Ecto neural progenitor cell (in vitro differentiated cells): ENCODE results near the gene SYTL3.

Source experiments
- DNase-seq: peaks from one replicate; pipeline ENCODE4 v3.0.0-alpha.2; 2018; ENCODE audit warnings: low spot score

The SYTL3 gene

DNA sequence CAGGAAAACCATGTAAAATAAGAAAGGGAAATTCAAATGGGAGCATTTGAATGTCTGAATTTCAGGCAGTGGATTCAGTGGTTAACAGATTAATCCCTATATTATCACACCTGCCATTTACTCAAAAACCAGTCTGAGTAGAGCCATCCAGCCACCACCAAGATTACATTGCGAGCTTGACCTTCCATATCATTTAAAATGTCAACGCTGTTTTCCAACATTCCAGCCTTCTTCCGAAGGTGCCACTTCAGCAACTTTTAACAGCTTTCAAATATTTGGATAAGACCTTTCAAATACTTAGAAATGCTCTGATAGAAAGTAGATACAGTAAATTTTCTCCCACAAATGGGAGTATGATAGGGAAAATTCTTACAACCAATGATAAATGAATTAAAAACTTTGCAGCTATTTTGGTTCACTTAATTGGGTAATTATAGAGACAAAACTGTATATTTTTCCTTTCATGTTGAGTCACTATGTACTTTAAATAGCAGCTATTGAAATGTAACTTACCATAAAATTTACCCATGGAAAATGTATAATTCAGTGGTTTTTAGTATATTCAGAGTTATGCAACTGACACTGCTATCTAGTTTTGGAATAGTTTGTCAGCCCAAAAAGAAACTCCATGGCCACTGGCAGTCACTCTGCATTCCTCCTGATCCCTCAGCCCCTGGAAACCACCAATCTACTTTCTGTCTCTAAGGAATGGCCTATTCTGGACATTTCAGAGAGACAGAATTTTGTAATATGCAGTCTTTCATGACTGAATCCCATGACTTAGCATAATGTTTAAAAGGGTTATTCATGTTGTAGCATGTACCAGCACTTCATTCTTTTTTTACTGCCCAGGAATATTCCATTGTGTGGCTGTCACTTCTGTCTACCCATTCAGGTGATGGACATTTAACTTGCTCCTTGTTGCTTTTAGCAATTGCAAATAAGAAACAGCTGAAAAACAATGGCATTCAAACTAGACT, 147.8 kb downstream of the SYTL3 start:
- DNase-seq = no peak

GRCh38 chr6:158798311-158798710, 148.5 kb downstream of the SYTL3 start:
- DNase-seq = no peak

- DNase-seq = no peak
These were observed 149.4 kb downstream of the SYTL3 start for GRCh38 chr6:158799051-158799792.

DNA sequence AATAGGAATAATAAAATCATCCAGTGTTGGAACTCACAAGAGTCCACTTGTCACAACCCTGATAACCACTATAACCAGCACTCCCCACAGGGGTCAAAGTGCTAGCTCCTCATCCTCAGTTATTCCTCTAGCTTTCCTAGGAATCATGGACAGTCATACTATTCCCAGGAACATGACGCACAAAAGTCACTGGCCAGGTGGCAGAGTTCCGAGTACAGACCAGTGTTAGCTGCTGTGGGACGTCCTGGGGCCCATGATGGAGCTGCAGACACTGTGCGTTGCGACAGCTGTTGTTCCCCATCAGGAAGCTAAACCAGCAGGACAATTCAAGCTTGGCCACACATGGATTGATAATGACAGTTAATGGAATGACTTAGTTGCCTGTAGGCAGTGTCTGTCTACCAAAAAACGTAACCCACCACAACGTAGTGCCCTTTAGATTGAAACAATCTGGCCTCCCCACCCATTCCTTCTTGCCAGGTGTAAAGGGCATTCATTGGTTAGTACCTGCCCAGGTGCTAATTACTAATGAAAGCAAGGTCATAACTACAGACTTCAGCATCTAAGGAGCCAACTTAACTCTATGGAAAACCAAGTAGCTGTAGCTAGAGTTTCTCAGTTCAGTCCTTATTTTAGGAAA, 151.9 kb downstream of the SYTL3 start:
- DNase-seq = no peak

DNA sequence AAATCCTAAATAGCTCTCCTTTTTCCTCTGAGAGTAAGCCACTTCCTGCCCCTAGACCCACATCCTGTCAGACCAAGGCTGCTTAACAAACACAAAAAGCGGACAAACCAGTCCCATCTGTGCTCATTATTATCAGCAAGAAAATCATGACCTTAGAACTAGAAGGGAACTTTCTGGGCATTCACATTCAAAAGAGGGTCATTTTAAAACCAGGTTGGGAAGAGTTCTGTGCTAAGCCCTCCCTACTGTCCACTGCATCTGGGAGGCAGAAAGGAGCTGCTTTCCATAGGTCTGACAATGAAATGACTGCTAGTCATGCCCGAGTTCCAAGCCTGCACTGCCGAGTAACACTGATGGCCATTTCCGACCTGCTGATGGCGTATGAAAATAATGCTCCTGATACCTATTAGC, 153.9 kb downstream of the SYTL3 start:
- no peak for DNase-seq

GRCh38 chr6:158804207-158804606, 154.4 kb downstream of the SYTL3 start:
- no peak for DNase-seq

DNA sequence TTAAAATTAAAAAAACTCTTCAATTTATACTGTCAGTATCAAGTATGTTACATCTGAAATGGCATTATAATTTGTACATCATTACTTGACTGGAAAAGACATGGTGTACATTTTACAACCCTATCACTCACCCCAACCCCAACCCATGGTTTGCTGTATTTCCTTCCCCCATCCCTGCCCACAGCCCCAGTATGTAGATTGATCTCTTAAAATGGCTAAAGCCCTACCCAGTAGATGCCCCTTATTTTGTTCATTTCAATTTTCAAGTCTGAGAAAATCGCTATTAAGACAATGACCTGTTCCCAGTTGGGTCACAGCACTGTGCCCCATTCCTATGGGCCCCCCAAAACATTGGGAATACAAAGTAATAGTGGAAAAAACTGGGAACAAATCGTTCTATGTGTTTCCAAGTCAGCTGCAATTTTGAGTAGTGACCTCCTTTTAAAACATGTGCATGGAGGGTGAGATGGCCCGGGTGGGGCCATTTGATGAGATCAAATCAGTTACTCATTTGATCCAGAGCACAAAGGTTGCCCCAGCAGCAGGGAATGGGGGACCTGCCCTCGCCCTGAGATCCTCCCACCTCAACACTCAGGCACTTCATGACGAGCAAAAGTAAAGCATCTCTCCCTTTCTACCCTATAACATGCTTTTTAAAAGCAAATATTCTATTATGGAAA, 156.0 kb downstream of the SYTL3 start:
- no peak for DNase-seq

- DNase-seq = no peak
These were observed 157.9 kb downstream of the SYTL3 start for GRCh38 chr6:158807515-158808441.

- no peak for DNase-seq
These were observed 158.6 kb downstream of the SYTL3 start for GRCh38 chr6:158808442-158808833.

- no peak for DNase-seq
These were observed 159.3 kb downstream of the SYTL3 start for GRCh38 chr6:158808941-158809678.

- DNase-seq = no peak
These were observed 160.6 kb downstream of the SYTL3 start for GRCh38 chr6:158810155-158811095.

- no peak for DNase-seq
These were observed 162.8 kb downstream of the SYTL3 start for GRCh38 chr6:158812611-158813010.

GRCh38 chr6:158813032-158813431, 163.2 kb downstream of the SYTL3 start:
- no peak for DNase-seq
